Tibial nerve (tissue), 3 donors: ENCODE measurements around the gene KIF1A.

Source experiments
- CTCF ChIP-seq, 5 experiments: fragments of 200-600 bp in 3 of 5; fragments of 450-650 bp in 2 of 5; sonication (generic) in 3 of 5; IDR thresholded peaks; one replicate each; pipeline ENCODE4 v1.5.1; 2016 to 2019; ENCODE audit warnings: antibody characterized with exemption in 5 of 5, mild to moderate bottlenecking in 3 of 5, moderate library complexity in 2 of 5
- POLR2A ChIP-seq, 2 donors: fragments of 450-650 bp; IDR thresholded peaks; one replicate each; pipeline ENCODE4 v1.6.1; 2017; ENCODE audit warnings: antibody characterized with exemption in 2 of 2, mild to moderate bottlenecking in 2 of 2, moderate library complexity in 2 of 2

DNA sequence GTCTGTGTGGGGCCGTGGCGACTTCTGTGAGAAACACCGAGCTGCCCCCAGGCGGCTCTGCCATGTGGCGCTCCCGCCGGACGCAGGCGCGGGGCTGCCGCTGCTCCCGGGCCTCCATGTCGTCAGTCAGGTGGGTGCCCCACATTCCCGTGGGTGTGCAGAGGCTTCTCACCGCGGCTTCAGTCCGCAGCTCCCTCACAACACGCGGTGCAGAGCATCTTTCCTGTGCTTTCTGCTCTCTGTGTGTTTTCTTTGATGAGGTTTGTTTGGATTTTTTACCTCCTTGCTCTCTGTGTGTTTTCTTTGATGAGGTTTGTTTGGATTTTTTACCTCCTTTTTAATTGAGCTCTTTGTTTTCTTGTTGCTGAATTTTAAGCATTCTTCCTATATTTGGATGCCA lies 115.4 kb downstream of the KIF1A start:
- no peak for TF ChIP-seq CTCF (IDR thresholded peaks at IDR 0.05)
- TF ChIP-seq POLR2A (IDR thresholded peaks at IDR 0.05): no peak
